ENCODE results near the gene ZNF497. TPM values are rescaled to one million over a fixed set of nuclear protein-coding genes. Genes with fewer than 3 reads are reported as not detected.

ZNF497 gene
- total RNA-seq, 1 experiment from 2014 or later = 1.7 TPM

DNA sequence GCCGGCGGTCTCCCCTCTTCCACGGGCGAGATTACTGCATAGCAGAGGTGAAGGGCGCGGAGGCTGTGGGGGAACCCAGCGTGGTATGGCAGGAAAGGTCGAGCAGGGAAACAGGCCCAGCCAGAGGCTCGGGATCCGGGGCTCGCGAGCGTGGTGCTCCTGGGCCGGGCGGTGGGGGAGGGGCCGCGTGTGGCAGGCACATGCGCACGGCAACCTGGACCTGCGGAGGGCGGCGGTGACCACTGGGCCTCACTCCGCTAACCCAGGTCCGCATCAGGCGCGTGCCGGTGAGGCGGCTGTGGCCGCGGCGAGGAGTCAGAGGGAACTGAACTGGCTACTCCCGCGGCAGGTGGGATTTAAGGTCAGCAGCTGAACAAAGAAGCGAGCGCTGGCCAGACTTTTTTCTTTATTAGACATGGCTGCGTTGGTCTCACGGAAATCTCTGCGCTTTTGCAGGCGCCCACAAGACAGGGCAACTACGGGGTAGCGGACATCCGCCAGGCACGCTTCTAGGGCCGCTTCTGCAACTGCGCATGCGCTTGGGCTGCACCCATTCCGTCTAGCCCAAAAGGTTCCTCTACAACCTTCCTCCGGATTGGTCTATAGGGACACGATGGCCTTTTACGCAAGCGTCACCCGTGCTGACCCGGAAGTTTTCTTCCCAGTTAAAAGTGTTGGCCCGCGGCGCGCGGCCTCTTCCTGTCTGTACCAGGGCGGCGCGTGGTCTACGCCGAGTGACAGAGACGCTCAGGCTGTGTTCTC, 24.2 kb upstream of the ZNF497 start, which contains the start of gene RPS5 (continued):
- TF ChIP-seq, protein P1, sequence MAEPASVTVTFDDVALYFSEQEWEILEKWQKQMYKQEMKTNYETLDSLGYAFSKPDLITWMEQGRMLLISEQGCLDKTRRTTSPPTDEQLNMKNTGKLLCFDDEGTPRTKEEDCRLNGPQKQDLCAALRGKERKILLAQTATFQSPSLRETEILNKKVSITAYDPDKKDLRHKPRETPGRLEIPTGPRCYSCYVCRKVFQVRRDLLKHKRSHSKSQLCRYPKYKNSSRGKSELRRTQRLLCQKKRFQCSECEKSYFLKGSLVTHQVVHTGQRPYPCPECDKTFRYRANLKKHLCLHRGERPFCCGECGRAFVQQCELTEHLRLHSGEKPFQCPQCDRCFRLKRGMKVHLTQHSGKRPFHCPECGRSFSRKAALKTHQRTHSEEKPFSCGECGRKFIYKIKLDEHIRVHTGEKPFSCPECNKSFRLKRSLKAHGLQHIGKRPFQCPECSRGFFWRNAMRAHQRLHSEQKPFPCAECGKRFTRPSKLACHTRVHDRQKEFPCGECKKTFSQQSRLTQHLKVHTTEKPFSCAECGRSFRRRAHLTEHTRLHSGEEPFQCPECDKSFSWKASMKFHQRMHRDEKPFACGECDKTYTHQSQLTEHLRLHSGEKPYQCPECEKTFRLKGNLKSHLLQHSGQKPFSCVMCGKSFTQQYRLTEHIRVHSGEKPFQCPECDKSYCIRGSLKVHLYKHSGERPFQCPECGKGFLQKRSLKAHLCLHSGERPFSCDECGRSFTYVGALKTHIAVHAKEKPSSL (CRISPR knock-in tag; conservative IDR thresholded peaks at IDR 0.05) = no peak
- TF ChIP-seq JAZF1 (CRISPR knock-in tag; IDR thresholded peaks at IDR 0.05) (no peak), ZNF396 (CRISPR knock-in tag; IDR thresholded peaks at IDR 0.05; ENCODE audit: borderline replicate concordance) (no peak), SMAD4 (CRISPR knock-in tag; IDR thresholded peaks at IDR 0.05) (no peak), FOXJ3 (CRISPR knock-in tag; IDR thresholded peaks at IDR 0.05; ENCODE audit: borderline replicate concordance) (no peak), CREB1 (CRISPR knock-in tag; IDR thresholded peaks at IDR 0.05) (peak; percentile 89), SP1 (CRISPR knock-in tag; conservative IDR thresholded peaks at IDR 0.05) (peak; percentile 85), ZBTB21 (CRISPR knock-in tag; IDR thresholded peaks at IDR 0.05; ENCODE audit: borderline replicate concordance) (no peak), ATF1 (CRISPR knock-in tag; IDR thresholded peaks at IDR 0.05) (no peak), GRHL2 (CRISPR knock-in tag; IDR thresholded peaks at IDR 0.05; ENCODE audit: insufficient replicate concordance, severe bottlenecking) (no peak)
- TF ChIP-seq, protein P2, sequence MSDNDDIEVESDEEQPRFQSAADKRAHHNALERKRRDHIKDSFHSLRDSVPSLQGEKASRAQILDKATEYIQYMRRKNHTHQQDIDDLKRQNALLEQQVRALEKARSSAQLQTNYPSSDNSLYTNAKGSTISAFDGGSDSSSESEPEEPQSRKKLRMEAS (CRISPR knock-in tag; IDR thresholded peaks at IDR 0.05) = peak; percentile 93
- TF ChIP-seq, protein P3, sequence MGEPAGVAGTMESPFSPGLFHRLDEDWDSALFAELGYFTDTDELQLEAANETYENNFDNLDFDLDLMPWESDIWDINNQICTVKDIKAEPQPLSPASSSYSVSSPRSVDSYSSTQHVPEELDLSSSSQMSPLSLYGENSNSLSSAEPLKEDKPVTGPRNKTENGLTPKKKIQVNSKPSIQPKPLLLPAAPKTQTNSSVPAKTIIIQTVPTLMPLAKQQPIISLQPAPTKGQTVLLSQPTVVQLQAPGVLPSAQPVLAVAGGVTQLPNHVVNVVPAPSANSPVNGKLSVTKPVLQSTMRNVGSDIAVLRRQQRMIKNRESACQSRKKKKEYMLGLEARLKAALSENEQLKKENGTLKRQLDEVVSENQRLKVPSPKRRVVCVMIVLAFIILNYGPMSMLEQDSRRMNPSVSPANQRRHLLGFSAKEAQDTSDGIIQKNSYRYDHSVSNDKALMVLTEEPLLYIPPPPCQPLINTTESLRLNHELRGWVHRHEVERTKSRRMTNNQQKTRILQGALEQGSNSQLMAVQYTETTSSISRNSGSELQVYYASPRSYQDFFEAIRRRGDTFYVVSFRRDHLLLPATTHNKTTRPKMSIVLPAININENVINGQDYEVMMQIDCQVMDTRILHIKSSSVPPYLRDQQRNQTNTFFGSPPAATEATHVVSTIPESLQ (CRISPR knock-in tag; IDR thresholded peaks at IDR 0.05) = no peak
- TF ChIP-seq, protein P4, sequence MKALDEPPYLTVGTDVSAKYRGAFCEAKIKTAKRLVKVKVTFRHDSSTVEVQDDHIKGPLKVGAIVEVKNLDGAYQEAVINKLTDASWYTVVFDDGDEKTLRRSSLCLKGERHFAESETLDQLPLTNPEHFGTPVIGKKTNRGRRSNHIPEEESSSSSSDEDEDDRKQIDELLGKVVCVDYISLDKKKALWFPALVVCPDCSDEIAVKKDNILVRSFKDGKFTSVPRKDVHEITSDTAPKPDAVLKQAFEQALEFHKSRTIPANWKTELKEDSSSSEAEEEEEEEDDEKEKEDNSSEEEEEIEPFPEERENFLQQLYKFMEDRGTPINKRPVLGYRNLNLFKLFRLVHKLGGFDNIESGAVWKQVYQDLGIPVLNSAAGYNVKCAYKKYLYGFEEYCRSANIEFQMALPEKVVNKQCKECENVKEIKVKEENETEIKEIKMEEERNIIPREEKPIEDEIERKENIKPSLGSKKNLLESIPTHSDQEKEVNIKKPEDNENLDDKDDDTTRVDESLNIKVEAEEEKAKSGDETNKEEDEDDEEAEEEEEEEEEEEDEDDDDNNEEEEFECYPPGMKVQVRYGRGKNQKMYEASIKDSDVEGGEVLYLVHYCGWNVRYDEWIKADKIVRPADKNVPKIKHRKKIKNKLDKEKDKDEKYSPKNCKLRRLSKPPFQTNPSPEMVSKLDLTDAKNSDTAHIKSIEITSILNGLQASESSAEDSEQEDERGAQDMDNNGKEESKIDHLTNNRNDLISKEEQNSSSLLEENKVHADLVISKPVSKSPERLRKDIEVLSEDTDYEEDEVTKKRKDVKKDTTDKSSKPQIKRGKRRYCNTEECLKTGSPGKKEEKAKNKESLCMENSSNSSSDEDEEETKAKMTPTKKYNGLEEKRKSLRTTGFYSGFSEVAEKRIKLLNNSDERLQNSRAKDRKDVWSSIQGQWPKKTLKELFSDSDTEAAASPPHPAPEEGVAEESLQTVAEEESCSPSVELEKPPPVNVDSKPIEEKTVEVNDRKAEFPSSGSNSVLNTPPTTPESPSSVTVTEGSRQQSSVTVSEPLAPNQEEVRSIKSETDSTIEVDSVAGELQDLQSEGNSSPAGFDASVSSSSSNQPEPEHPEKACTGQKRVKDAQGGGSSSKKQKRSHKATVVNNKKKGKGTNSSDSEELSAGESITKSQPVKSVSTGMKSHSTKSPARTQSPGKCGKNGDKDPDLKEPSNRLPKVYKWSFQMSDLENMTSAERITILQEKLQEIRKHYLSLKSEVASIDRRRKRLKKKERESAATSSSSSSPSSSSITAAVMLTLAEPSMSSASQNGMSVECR (CRISPR knock-in tag; IDR thresholded peaks at IDR 0.05; ENCODE audit: borderline replicate concordance) = peak; percentile 40
- TF ChIP-seq, protein P5, sequence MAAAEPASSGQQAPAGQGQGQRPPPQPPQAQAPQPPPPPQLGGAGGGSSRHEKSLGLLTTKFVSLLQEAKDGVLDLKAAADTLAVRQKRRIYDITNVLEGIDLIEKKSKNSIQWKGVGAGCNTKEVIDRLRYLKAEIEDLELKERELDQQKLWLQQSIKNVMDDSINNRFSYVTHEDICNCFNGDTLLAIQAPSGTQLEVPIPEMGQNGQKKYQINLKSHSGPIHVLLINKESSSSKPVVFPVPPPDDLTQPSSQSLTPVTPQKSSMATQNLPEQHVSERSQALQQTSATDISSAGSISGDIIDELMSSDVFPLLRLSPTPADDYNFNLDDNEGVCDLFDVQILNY (CRISPR knock-in tag; IDR thresholded peaks at IDR 0.05) = peak; percentile 60; the same call in 1 of the 2 replicates
- TF ChIP-seq, protein P6, sequence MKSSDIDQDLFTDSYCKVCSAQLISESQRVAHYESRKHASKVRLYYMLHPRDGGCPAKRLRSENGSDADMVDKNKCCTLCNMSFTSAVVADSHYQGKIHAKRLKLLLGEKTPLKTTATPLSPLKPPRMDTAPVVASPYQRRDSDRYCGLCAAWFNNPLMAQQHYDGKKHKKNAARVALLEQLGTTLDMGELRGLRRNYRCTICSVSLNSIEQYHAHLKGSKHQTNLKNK (CRISPR knock-in tag; IDR thresholded peaks at IDR 0.05) = no peak
- TF ChIP-seq, protein P7, sequence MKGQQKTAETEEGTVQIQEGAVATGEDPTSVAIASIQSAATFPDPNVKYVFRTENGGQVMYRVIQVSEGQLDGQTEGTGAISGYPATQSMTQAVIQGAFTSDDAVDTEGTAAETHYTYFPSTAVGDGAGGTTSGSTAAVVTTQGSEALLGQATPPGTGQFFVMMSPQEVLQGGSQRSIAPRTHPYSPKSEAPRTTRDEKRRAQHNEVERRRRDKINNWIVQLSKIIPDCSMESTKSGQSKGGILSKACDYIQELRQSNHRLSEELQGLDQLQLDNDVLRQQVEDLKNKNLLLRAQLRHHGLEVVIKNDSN (CRISPR knock-in tag; IDR thresholded peaks at IDR 0.05) = peak; percentile 71; the same call in 1 of the 2 replicates
- TF ChIP-seq, protein P8, sequence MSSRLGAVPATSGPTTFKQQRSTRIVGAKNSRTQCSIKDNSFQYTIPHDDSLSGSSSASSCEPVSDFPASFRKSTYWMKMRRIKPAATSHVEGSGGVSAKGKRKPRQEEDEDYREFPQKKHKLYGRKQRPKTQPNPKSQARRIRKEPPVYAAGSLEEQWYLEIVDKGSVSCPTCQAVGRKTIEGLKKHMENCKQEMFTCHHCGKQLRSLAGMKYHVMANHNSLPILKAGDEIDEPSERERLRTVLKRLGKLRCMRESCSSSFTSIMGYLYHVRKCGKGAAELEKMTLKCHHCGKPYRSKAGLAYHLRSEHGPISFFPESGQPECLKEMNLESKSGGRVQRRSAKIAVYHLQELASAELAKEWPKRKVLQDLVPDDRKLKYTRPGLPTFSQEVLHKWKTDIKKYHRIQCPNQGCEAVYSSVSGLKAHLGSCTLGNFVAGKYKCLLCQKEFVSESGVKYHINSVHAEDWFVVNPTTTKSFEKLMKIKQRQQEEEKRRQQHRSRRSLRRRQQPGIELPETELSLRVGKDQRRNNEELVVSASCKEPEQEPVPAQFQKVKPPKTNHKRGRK (CRISPR knock-in tag; IDR thresholded peaks at IDR 0.05; ENCODE audit: borderline replicate concordance) = no peak
- TF ChIP-seq, protein P9, sequence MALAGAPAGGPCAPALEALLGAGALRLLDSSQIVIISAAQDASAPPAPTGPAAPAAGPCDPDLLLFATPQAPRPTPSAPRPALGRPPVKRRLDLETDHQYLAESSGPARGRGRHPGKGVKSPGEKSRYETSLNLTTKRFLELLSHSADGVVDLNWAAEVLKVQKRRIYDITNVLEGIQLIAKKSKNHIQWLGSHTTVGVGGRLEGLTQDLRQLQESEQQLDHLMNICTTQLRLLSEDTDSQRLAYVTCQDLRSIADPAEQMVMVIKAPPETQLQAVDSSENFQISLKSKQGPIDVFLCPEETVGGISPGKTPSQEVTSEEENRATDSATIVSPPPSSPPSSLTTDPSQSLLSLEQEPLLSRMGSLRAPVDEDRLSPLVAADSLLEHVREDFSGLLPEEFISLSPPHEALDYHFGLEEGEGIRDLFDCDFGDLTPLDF (CRISPR knock-in tag; IDR thresholded peaks at IDR 0.05) = no peak; the same call in 1 of the 2 replicates
